ENCODE results near the gene TMEM255B. TPM values are rescaled to one million over a fixed set of nuclear protein-coding genes. Genes with fewer than 3 reads are reported as not detected.

TMEM255B gene
- total and polyA plus RNA-seq, 2 donors (not counting 3 experiments of a cell fraction or from before 2014, with no cell fraction given), result 105 to 121 TPM

- no peaks in the 10 kb centered on the region for H3K79me2 ChIP-seq (ENCODE audit: control insufficient read depth, insufficient read depth, low read length)
- FAIRE-seq, result no peak
Measured at GRCh38 chr13:113812178-113813040, 53.4 kb downstream of the TMEM255B start.

More at GRCh38 chr13:113812178-113813040, 53.4 kb downstream of the TMEM255B start:
- TF ChIP-seq MYC (IDR thresholded peaks at IDR 0.05; ENCODE audit: low read depth, low read length) (no peak), POLR2AphosphoS5 (IDR thresholded peaks at IDR 0.05; ENCODE audit: insufficient read depth, low read depth, low read length) (no peak), CTCF (IDR thresholded peaks at IDR 0.05; ENCODE audit: extremely low read depth in 1 of 2, insufficient read depth in 1 of 2, low read depth in 1 of 2, low read length in 2 of 2) (no peak), JUN (IDR thresholded peaks at IDR 0.05; ENCODE audit: borderline replicate concordance, insufficient read depth, insufficient read length, low read depth) (no peak), EZH2 (IDR thresholded peaks at IDR 0.05; ENCODE audit: borderline replicate concordance, low read depth, low read length, severe bottlenecking) (no peak), MAX (IDR thresholded peaks at IDR 0.05; ENCODE audit: insufficient read depth, insufficient read length) (no peak)
- no peak for DNase-seq (ENCODE audit: low read depth, low spot score)
- Histone ChIP-seq H3K9ac (replicated peaks; ENCODE audit: extremely low read depth, insufficient read depth, low read length) (no peak overlapping the region), H3K27me3 (ENCODE audit: control insufficient read depth in 2 of 2, insufficient read depth in 2 of 2, low read length in 2 of 2) (no peaks in the 10 kb centered on the region), H3K27ac (ENCODE audit: insufficient read depth, low read depth, low read length) (no peak overlapping the region), H3K9me1 (replicated peaks; ENCODE audit: control insufficient read depth, extremely low read depth, insufficient read depth, low read length) (no peaks in the 10 kb centered on the region), H3K4me1 (ENCODE audit: control insufficient read depth, extremely low read depth, insufficient read depth, low read length) (peaks cover under 1% of the 10 kb centered on the region), H2AFZ (ENCODE audit: low read depth, low read length) (no peak overlapping the region), H4K20me1 (replicated peaks; ENCODE audit: control insufficient read depth, extremely low read depth, insufficient read depth, low read length) (no peaks in the 10 kb centered on the region), H3K9me3 (replicated peaks; ENCODE audit: control insufficient read depth, insufficient read depth, low read length) (peaks cover 5% of the 10 kb centered on the region), H3K36me3 (ENCODE audit: control insufficient read depth in 2 of 2, extremely low read depth in 1 of 2, insufficient read depth in 2 of 2, low read length in 2 of 2) (peaks cover 0 to 3% of the 10 kb centered on the region in 2 experiments), H3K4me3 (replicated peaks in 1 of 3; ENCODE audit: insufficient read depth in 1 of 3, low read depth in 1 of 3, low read length in 3 of 3) (no peak overlapping the region), H3K4me2 (ENCODE audit: insufficient read depth, low read length) (no peak overlapping the region)
- CTCF ChIA-PET, result interaction anchor here (1.0 to 2.3 kb wide), 2 partner anchors 8 to 135 kb away, joined by 3 to 19 read pairs; no protein-coding TSS in a partner anchor
- intact Hi-C loops (cut with micrococcal nuclease) (no loop called here), dilution Hi-C loops (cut with MboI; ENCODE audit: extremely low pct_ligation_motif_present, low sequenced_read_pairs) (no loop called here)
- POLR2A ChIA-PET, result no interaction called here
- no TSS peak for BruUV-seq (replicated peaks)
